ENCODE data around the gene CORO2B.

GRCh38 chr15:68726246-68726645 lies 147.5 kb downstream of the CORO2B start:
- no peak for TF ChIP-seq POLR2A (IDR thresholded peaks at IDR 0.05)
- no peak for TF ChIP-seq CTCF (IDR thresholded peaks at IDR 0.05)
- TF ChIP-seq EP300 (IDR thresholded peaks at IDR 0.05): no peak

Data from ovary (tissue), 3 donors.